ENCODE results near the gene CLEC3B.
"Not testable (repeated sequence)": the region's sequence is repeated elsewhere in the genome, so short reads cannot be mapped to it uniquely, and the experiment has no call there.

Gene CLEC3B

DNA sequence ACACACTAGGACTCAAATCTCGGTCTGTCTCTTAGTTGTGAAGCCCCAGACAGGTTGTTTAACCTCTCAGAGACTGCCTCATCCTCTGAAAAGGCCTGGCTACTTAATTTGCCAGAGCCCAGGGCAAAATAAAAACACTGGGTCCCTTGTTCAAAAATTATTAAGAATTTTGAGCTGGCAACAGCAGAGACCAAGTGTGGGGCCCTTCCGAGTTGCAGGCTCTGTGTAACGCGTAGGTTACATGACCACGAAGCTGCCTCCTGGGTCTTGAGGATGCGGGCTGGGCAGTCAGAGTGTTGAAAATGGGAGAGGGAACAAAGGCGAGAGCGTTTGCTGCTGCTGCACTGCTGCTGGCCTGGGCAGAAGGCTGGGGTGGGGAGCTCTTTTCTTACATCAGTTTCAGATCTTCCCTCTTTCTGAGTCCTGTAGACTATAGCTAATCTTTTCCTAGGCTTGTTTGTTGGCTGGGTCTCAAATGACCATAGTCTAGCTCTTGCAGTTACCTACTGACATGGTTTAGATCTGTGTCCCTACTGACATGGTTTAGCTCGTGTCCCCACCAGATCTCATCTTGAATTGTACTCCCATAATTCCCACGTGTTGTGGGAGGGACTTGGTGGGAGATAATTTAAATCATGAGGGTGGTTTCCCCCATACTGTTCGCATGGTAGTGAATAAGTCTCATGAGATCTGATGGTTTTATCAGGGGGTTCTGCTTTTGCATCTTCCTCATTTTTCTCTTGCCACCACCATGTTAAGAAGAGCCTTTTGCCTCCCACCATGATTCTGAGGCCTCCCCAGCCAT is 49.9 kb downstream of the CLEC3B start:
- no peak for DNase-seq

DNA sequence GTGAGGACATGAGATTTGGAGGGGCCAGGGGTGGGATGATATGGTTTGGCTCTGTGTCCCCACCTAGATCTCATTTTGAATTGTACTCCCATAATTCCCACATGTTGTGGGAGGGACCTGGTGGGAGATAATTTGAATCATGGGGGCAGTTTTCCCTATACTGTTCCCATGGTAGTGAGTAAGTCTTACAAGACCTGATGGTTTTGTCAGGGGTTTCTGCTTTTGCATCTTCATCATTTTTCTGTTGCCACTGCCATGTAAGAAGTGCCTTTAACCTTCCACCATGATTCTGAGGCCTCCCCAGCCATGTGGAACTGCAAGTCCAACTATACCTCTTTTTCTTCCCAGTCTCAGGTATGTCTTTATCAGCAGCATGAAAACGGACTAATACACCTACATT is 52.2 kb downstream of the CLEC3B start:
- not testable (repeated sequence) for DNase-seq

DNA sequence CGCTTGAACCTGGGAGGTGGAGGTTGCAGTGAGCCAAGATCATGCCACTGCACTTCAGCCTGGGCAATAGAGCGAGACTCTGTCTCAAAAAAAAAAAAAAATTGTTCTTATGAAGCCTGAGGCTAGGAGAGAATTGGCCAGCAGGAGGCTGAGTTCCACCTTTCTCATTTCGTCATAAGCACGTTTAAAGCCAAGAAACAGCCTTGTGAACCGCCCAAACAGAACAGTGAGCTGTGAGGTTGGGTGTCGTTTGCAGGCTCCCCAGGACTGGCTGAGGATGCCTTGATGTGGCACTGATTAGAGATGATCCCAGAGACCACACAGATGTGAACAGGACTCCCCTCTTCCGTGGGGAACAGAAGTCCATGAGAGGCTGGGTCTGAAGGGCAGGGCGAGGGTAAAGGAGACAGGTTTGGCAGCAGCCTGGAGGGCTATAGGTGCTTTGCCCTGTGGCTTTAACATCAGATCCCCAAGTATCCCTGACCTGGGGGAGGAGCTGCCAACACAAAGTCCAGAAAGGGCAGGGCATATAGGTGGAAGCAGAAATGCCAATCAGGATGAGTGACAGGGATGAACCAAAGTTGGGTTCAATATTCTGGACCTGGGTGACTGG is 52.9 kb downstream of the CLEC3B start:
- no peak for DNase-seq

DNA sequence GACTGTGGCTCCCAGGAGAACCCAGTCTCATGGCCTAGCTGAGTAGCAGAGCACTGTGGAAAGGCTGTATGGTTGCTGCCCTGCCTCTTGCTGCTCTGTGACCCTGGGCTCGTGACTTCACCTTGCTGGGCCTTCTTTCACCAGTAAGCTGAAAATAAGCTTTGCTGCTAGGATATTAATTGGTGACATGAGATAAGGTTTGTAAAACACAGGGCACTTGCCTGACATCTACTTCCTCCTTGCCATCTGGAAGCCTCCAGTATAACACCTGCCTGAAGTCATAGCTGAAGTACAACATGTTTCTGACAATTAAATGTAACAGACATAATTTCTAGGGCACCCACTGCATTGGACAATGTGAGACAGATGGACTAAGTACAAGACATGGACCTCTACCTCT is 53.6 kb downstream of the CLEC3B start:
- no peak for DNase-seq

DNA sequence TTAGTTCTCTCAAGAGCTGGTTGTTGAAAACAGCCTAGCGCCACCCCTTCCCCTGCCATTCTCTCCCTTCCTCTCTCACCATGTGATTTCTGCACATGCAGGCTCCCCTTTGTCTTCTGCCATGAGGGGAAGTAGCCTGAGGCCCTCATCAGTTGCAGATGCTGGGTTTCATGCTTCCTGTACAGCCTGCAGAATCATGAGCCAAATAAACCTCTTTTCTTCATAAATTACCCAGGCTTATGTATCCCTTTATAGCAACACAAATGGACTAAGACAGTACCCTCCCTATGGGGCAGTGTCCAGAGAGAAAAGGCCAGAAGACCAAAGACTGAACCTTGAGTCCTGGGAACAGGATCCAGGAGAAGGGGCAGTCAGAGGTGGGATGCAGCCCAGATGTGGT is 54.7 kb downstream of the CLEC3B start:
- DNase-seq: no peak

DNA sequence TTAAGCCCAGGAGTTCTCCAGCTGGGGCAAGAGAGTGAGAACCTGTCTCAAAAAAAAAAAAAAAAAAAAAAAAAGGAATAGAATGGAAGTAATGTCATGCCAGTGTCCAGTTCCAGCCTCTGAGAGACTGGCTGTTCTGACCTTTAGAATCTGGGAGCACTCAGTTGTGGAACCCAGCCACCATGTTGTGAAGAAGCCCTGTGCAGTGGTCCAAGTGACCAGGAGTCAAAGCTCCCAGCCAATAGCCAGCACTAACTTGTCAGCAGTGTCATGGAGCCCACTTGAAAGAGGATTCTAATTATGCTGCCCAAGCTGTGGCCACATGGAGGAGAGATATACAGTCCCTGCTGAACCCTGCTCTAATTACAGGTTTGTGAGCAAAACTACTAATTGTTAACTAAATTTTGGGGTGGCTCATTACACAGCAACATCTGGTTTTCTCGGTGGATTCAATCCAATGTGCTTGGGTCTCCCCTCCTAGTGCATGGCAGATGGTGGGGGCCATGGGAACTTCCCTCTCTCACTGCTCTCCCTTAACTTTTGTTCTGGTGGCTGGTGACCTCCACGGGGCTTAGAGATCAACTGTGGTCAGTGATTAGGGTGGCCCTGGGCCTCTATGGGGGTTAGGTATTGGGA is 55.5 kb downstream of the CLEC3B start:
- no peak for DNase-seq

GRCh38 chr3:45082142-45082538 is 56.0 kb downstream of the CLEC3B start:
- DNase-seq: peak; percentile 37

DNA sequence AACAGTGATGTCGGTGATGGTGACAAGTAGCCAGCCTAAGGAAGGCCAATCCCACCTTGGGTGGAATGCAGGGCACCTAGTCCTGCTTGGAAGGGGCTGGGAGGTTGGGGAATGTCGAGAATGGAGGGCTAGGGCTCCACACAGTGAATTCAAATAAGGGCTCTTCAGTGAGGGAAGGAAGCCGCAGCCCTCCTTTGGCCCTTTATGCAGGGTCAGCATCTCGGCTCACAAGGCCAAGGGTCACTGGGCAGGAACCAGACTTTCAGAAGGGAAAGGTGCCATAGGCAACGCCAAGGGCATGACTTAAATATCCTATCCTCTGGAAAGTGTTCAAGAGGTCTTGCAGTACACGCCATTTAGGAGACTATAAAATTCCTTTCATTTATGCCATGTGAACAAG is 56.9 kb downstream of the CLEC3B start:
- no peak for DNase-seq

GRCh38 chr3:45084361-45084760 is 58.3 kb downstream of the CLEC3B start:
- DNase-seq: no peak

DNA sequence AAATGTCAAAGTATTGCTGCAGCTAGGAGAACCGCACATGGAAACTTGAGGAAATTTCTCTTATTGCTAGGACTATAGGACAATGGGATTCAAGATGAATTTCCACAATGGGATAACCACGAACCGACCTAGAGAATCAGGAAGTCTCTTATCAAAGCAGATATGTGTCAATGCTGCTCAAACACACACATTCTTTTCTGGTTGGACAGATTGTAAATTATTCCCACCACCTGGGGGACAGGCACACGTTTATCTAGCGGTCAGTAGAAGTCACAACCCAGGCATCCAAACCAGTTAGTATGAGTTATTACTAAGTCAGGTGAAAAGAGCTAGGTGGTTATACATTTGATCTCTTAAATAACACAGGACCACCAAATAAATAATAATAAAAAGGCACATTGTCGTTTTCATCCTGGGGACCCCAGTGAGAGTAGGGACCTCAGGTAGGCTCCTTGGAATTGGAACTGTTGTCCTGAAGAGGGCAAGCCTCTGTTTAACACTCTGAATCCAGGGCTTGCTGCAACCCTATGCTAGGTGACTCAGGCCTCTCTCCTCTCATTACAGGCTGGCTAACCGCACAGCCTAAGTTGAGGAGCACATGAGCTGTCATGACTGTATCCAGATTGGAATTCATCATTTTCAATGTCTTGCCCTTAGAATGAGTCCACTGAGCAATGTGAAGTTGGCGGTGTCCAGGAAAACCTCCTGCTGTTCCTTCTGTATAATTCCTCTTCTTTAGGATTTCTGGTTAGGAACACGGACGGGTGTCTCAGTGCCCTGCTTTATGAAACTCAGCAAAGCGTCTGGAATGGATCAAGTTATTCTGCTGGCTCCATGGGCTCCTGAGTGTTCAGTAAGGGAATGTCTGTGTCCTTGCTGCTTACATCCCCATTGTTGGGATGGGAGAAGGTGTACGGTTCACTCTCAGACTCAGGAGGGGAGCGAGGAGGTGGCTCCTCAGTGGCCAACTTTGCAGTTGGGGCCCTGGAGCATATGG is 59.0 kb downstream of the CLEC3B start:
- no peak for DNase-seq

Measured in NCI-H1694 (cell line).